Activated CD4-positive, alpha-beta T cell treated with anti-CD3 and anti-CD28 coated beads, Interleukin-2, amount 10 ng/mL, durations not matched to agents 7 days and 5 days (primary cell): Measurements from ENCODE around the gene PDGFD. TPM values are rescaled to one million over a fixed set of nuclear protein-coding genes. Genes with fewer than 3 reads are reported as not detected.

Source experiments
- CTCF ChIA-PET: fragments of 350-600 bp; sonication (Branson Sonifier 250); formaldehyde crosslinking; loops from one replicate; lab custom pipeline; 2021; ENCODE audit warnings: antibody characterized with exemption; lab: Charles Lee
- POLR2A ChIA-PET: fragments of 350-600 bp; sonication (Branson Sonifier 250); formaldehyde crosslinking; loops from one replicate; lab custom pipeline; 2021; ENCODE audit warnings: antibody characterized with exemption; lab: Charles Lee
- DNase-seq: peaks from one replicate; pipeline ENCODE4 v3.0.0-alpha.2; 2020
- H3K27ac Mint-ChIP-seq: one replicate; pipeline ENCODE4 v1.8.0; 2021; ENCODE audit warnings: mild to moderate bottlenecking, moderate library complexity, mixed read lengths
- H3K27me3 Mint-ChIP-seq: one replicate; pipeline ENCODE4 v1.8.0; 2021; ENCODE audit warnings: mixed read lengths
- H3K36me3 Mint-ChIP-seq: one replicate; pipeline ENCODE4 v1.8.0; 2021; ENCODE audit warnings: low read depth, mixed read lengths
- H3K4me1 Mint-ChIP-seq: one replicate; pipeline ENCODE4 v1.8.0; 2021; ENCODE audit warnings: mixed read lengths
- H3K4me3 Mint-ChIP-seq: one replicate; pipeline ENCODE4 v1.8.0; 2021; ENCODE audit warnings: mild to moderate bottlenecking, moderate library complexity, mixed read lengths
- H3K9me3 Mint-ChIP-seq: one replicate; pipeline ENCODE4 v1.8.0; 2021; ENCODE audit warnings: mixed read lengths
- total RNA-seq, 2 experiments: library from RNA; stranded (reverse); gene quantifications; one replicate each; pipeline ENCODE4 v1.2.3, GENCODE V29; 2021

The PDGFD gene
- total RNA-seq, 2 experiments from 2014 or later: not detected

- ChIA-PET CTCF (no interaction called here), POLR2A (no interaction called here)
- no peaks in the 10 kb centered on the region for H3K36me3 Mint-ChIP-seq
- no peaks in the 10 kb centered on the region for H3K9me3 Mint-ChIP-seq
- H3K4me1 Mint-ChIP-seq: no peaks in the 10 kb centered on the region
- no peak for DNase-seq
- H3K27ac Mint-ChIP-seq: no peak overlapping the region
- H3K4me3 Mint-ChIP-seq: no peak overlapping the region
- no peaks in the 10 kb centered on the region for H3K27me3 Mint-ChIP-seq
Measured at GRCh38 chr11:104104201-104104600, 59.7 kb downstream of the PDGFD start.

- DNase-seq: no peak
Measured at GRCh38 chr11:104098555-104098954, 65.4 kb downstream of the PDGFD start.

GRCh38 chr11:104098132-104098531 is 65.8 kb downstream of the PDGFD start:
- H3K4me3 Mint-ChIP-seq: no peak overlapping the region
- no peak overlapping the region for H3K27ac Mint-ChIP-seq
- ChIA-PET POLR2A (no interaction called here), CTCF (no interaction called here)
- no peak for DNase-seq
- no peaks in the 10 kb centered on the region for H3K9me3 Mint-ChIP-seq
- H3K27me3 Mint-ChIP-seq: no peaks in the 10 kb centered on the region
- H3K36me3 Mint-ChIP-seq: no peaks in the 10 kb centered on the region
- H3K4me1 Mint-ChIP-seq: no peaks in the 10 kb centered on the region

More at GRCh38 chr11:104098555-104098954, 65.4 kb downstream of the PDGFD start:
- CTCF ChIA-PET: no interaction called here
- no peaks in the 10 kb centered on the region for H3K27me3 Mint-ChIP-seq
- H3K27ac Mint-ChIP-seq: no peak overlapping the region
- POLR2A ChIA-PET: no interaction called here
- no peaks in the 10 kb centered on the region for H3K36me3 Mint-ChIP-seq
- no peak overlapping the region for H3K4me3 Mint-ChIP-seq
- H3K4me1 Mint-ChIP-seq: no peaks in the 10 kb centered on the region
- H3K9me3 Mint-ChIP-seq: no peaks in the 10 kb centered on the region

GRCh38 chr11:104096900-104097299 is 67.0 kb downstream of the PDGFD start:
- DNase-seq: no peak
- Mint-ChIP-seq H3K36me3 (no peaks in the 10 kb centered on the region), H3K4me3 (no peak overlapping the region), H3K27me3 (no peaks in the 10 kb centered on the region), H3K4me1 (no peaks in the 10 kb centered on the region), H3K9me3 (no peaks in the 10 kb centered on the region), H3K27ac (no peak overlapping the region)
- ChIA-PET POLR2A (no interaction called here), CTCF (no interaction called here)

- no peak overlapping the region for H3K4me3 Mint-ChIP-seq
- H3K27me3 Mint-ChIP-seq: no peaks in the 10 kb centered on the region
- H3K36me3 Mint-ChIP-seq: no peaks in the 10 kb centered on the region
- H3K27ac Mint-ChIP-seq: no peak overlapping the region
- H3K9me3 Mint-ChIP-seq: no peaks in the 10 kb centered on the region
- ChIA-PET POLR2A (no interaction called here), CTCF (no interaction called here)
- no peaks in the 10 kb centered on the region for H3K4me1 Mint-ChIP-seq
- DNase-seq: no peak
Measured at GRCh38 chr11:104095791-104096190, 68.2 kb downstream of the PDGFD start.

GRCh38 chr11:104094576-104094975 is 69.4 kb downstream of the PDGFD start:
- no peak overlapping the region for H3K27ac Mint-ChIP-seq
- no peak overlapping the region for H3K4me3 Mint-ChIP-seq
- no peaks in the 10 kb centered on the region for H3K4me1 Mint-ChIP-seq
- CTCF ChIA-PET: no interaction called here
- POLR2A ChIA-PET: no interaction called here
- H3K36me3 Mint-ChIP-seq: no peaks in the 10 kb centered on the region
- no peak for DNase-seq
- H3K27me3 Mint-ChIP-seq: no peaks in the 10 kb centered on the region
- no peaks in the 10 kb centered on the region for H3K9me3 Mint-ChIP-seq

GRCh38 chr11:104093426-104094280 is 70.3 kb downstream of the PDGFD start:
- H3K9me3 Mint-ChIP-seq: no peaks in the 10 kb centered on the region
- no peak for DNase-seq
- no peak overlapping the region for H3K4me3 Mint-ChIP-seq
- no peaks in the 10 kb centered on the region for H3K4me1 Mint-ChIP-seq
- no peak overlapping the region for H3K27ac Mint-ChIP-seq
- H3K36me3 Mint-ChIP-seq: no peaks in the 10 kb centered on the region
- ChIA-PET CTCF (no interaction called here), POLR2A (no interaction called here)
- no peaks in the 10 kb centered on the region for H3K27me3 Mint-ChIP-seq

- CTCF ChIA-PET: interaction anchor here (1.3 kb wide), 1 partner anchor 15 kb away, joined by 3 read pairs; no protein-coding TSS in a partner anchor
Measured at GRCh38 chr11:104092744-104093143, 71.2 kb downstream of the PDGFD start.

GRCh38 chr11:104091281-104092096 is 72.5 kb downstream of the PDGFD start:
- ChIA-PET POLR2A (no interaction called here), CTCF (interaction anchor here (1.3 kb wide), 1 partner anchor 16 kb away, joined by 3 read pairs; no protein-coding TSS in a partner anchor)
- H3K27me3 Mint-ChIP-seq: no peaks in the 10 kb centered on the region
- H3K4me3 Mint-ChIP-seq: no peak overlapping the region
- H3K36me3 Mint-ChIP-seq: no peaks in the 10 kb centered on the region
- no peak for DNase-seq
- no peaks in the 10 kb centered on the region for H3K4me1 Mint-ChIP-seq
- no peak overlapping the region for H3K27ac Mint-ChIP-seq
- H3K9me3 Mint-ChIP-seq: no peaks in the 10 kb centered on the region

More at GRCh38 chr11:104092744-104093143, 71.2 kb downstream of the PDGFD start:
- DNase-seq: no peak
- POLR2A ChIA-PET: no interaction called here
- H3K27me3 Mint-ChIP-seq: no peaks in the 10 kb centered on the region
- H3K27ac Mint-ChIP-seq: no peak overlapping the region
- no peaks in the 10 kb centered on the region for H3K4me1 Mint-ChIP-seq
- H3K36me3 Mint-ChIP-seq: no peaks in the 10 kb centered on the region
- no peaks in the 10 kb centered on the region for H3K9me3 Mint-ChIP-seq
- no peak overlapping the region for H3K4me3 Mint-ChIP-seq

GRCh38 chr11:104090767-104091166 is 73.2 kb downstream of the PDGFD start:
- Mint-ChIP-seq H3K36me3 (no peaks in the 10 kb centered on the region), H3K27ac (no peak overlapping the region), H3K27me3 (no peaks in the 10 kb centered on the region), H3K9me3 (no peaks in the 10 kb centered on the region), H3K4me3 (no peak overlapping the region), H3K4me1 (no peaks in the 10 kb centered on the region)
- no peak for DNase-seq
- POLR2A ChIA-PET: no interaction called here
- CTCF ChIA-PET: no interaction called here

- H3K9me3 Mint-ChIP-seq: no peaks in the 10 kb centered on the region
- DNase-seq: no peak
- H3K36me3 Mint-ChIP-seq: no peaks in the 10 kb centered on the region
- no peak overlapping the region for H3K27ac Mint-ChIP-seq
- ChIA-PET CTCF (no interaction called here), POLR2A (no interaction called here)
- H3K27me3 Mint-ChIP-seq: no peaks in the 10 kb centered on the region
- no peaks in the 10 kb centered on the region for H3K4me1 Mint-ChIP-seq
- H3K4me3 Mint-ChIP-seq: no peak overlapping the region
Measured at GRCh38 chr11:104089481-104089880, 74.5 kb downstream of the PDGFD start.

GRCh38 chr11:104086621-104087020 is 77.3 kb downstream of the PDGFD start:
- Mint-ChIP-seq H3K27me3 (no peaks in the 10 kb centered on the region), H3K4me1 (no peaks in the 10 kb centered on the region), H3K9me3 (no peaks in the 10 kb centered on the region), H3K4me3 (no peak overlapping the region), H3K27ac (no peak overlapping the region), H3K36me3 (no peaks in the 10 kb centered on the region)
- ChIA-PET CTCF (interaction anchor here (0.7 kb wide), 1 partner anchor 106 kb away, joined by 4 read pairs; no protein-coding TSS in a partner anchor), POLR2A (no interaction called here)
- no peak for DNase-seq

GRCh38 chr11:104078995-104079394 is 85.0 kb downstream of the PDGFD start:
- H3K9me3 Mint-ChIP-seq: no peaks in the 10 kb centered on the region
- H3K36me3 Mint-ChIP-seq: no peaks in the 10 kb centered on the region
- no peaks in the 10 kb centered on the region for H3K4me1 Mint-ChIP-seq
- POLR2A ChIA-PET: no interaction called here
- CTCF ChIA-PET: no interaction called here
- H3K27me3 Mint-ChIP-seq: no peaks in the 10 kb centered on the region
- no peak for DNase-seq
- H3K27ac Mint-ChIP-seq: no peak overlapping the region
- H3K4me3 Mint-ChIP-seq: no peak overlapping the region
